SK-N-MC (cell line): ENCODE results near the gene AFF1.

Experiments used
- EZH2 ChIP-seq: fragments of 200-600 bp; sonication (generic); IDR thresholded peaks from one replicate; pipeline ENCODE4 v1.6.1; 2017; ENCODE audit warnings: antibody characterized with exemption
- POLR2AphosphoS5 ChIP-seq: IDR thresholded peaks from 2 replicates; pipeline ENCODE4 v1.6.1; 2012; ENCODE audit warnings: mild to moderate bottlenecking, low read depth, low read length, borderline replicate concordance

DNA sequence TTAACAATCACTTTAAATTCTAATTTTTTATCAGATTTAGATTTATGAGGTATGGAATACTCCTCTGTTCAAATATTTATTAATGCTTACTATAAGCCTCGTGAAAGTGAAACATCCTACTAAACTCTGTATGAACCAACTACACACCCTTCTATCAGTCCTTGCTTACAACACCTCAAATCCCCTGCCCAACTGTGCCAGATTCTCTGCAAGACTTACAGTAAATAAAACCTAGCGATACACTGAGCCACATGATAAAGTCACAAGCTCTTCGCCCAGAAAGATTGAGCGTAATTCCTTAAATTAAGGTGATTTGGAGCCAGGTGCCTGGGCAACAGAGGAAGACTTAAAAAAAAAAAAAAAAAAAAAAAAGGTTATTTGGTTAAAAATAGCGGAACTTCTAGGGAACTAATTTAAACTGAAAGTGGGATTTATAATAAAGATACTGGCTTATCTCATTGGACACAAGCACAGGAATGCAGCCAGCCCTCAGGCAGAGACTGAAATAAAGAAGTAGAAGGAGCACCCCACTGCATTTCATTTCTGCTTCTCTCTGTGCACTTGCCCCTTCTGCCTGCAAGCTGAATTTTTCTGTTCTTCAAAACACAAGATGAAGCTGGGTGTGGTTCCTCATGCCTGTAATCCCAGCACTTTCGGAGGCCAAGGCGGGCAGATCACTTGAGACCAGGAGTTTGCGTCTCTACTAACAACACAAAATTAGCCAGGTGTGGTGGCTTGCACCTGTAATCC is 25.1 kb upstream of the AFF1 start:
- TF ChIP-seq POLR2AphosphoS5 (no peak), EZH2 (no peak)
